ENCODE data around the gene RAB40B. TPM values are rescaled to one million over a fixed set of nuclear protein-coding genes. Genes with fewer than 3 reads are reported as not detected.

RAB40B gene
- polyA plus RNA-seq, 1 donor (not counting 4 experiments of a cell fraction or from before 2014, with no cell fraction given): 10.6 TPM

GRCh38 chr17:82614095-82614631 lies 84.3 kb downstream of the RAB40B start:
- Histone ChIP-seq H3K9me3 (ENCODE audit: control insufficient read depth, low read depth, low read length) (no peaks in the 10 kb centered on the region), H3K27me3 (ENCODE audit: control insufficient read depth, extremely low read depth, insufficient read depth, low read length) (no peaks in the 10 kb centered on the region), H2AFZ (ENCODE audit: control insufficient read depth, low read length) (no peak overlapping the region), H3K9me1 (ENCODE audit: control insufficient read depth, extremely low read depth, insufficient read depth, low read length) (no peaks in the 10 kb centered on the region), H3K9ac (ENCODE audit: control insufficient read depth, extremely low read depth, insufficient read depth, low read length) (no peak overlapping the region), H3K27ac (ENCODE audit: control insufficient read depth, insufficient read depth, low read length) (no peak overlapping the region), H3K4me1 (ENCODE audit: control insufficient read depth, extremely low read depth, insufficient read depth, low read length) (peaks cover 11% of the 10 kb centered on the region), H3K4me3 (ENCODE audit: control insufficient read depth in 2 of 3, extremely low read depth in 1 of 3, insufficient read depth in 2 of 3, low read depth in 1 of 3, low read length in 3 of 3) (no peak overlapping the region), H3K79me2 (ENCODE audit: control insufficient read depth, insufficient read depth, low read length) (no peaks in the 10 kb centered on the region), H4K20me1 (ENCODE audit: control insufficient read depth, extremely low read depth, insufficient read depth, low read length) (peaks cover 6% of the 10 kb centered on the region), H3K4me2 (ENCODE audit: control insufficient read depth, extremely low read depth, insufficient read depth, low read depth, low read length) (no peak overlapping the region), H3K36me3 (ENCODE audit: control insufficient read depth in 2 of 2, extremely low read depth in 1 of 2, insufficient read depth in 2 of 2, low read length in 2 of 2) (peaks cover 16 to 18% of the 10 kb centered on the region in 2 experiments)
- dilution Hi-C loops (cut with MboI; ENCODE audit: extremely low pct_ligation_motif_present, low sequenced_read_pairs): no loop called here
- FAIRE-seq: no peak
- no peak for DNase-seq (ENCODE audit: low read depth, low spot score)
- TF ChIP-seq CTCF (optimal IDR thresholded peaks at IDR 0.05 in 1 of 3, IDR thresholded peaks at IDR 0.05 in 1 of 3, conservative IDR thresholded peaks at IDR 0.05 in 1 of 3; ENCODE audit: extremely low read depth in 1 of 3, insufficient read depth in 2 of 3, low read length in 3 of 3) (no peak), EZH2 (IDR thresholded peaks at IDR 0.05; ENCODE audit: low read length) (no peak)

DNA sequence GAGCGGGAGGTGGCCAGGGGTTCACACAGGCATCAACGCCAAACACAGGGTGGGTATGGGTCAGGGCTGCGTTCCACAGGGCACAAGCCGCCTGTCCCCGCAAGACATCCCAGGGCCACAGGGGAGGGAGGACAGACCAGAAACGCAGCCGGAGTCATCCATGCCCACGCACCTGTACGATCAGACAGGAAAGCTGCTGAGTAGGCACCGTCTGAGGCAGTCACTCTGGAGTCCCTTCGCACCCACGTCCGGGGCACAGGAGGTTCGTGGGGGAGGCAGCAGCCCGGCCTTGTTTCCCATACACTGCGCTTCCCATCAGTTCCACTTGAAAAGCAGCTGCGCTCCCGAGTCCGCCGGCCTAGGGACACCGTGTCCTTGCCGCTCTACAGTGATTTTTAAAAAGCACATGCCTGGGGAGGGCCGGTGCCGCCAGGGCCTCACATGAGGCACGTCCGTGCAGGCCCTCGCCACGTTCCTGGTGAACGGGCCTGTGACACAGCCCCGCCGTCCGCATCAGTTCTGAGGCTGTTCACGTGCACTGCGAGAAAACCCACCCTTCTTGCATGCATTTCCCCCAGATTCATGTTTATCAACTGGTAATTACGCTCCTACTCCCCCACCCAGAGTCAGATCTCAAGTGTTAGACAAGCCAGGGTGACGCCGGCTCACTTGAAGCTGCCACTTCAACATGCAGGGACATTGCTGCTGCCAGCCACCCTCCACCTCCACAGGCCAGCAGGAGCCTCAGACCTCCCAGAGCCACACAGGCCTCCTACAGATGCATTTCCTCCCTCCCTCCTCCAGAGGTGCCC lies 85.0 kb downstream of the RAB40B start:
- DNase-seq (ENCODE audit: low read depth, low spot score) (no peak), FAIRE-seq (peak; percentile 23)
- dilution Hi-C loops (cut with MboI; ENCODE audit: extremely low pct_ligation_motif_present, low sequenced_read_pairs): no loop called here
- TF ChIP-seq CTCF (optimal IDR thresholded peaks at IDR 0.05 in 1 of 3, IDR thresholded peaks at IDR 0.05 in 1 of 3, conservative IDR thresholded peaks at IDR 0.05 in 1 of 3; ENCODE audit: extremely low read depth in 1 of 3, insufficient read depth in 2 of 3, low read length in 3 of 3) (peak in 1 of 3 experiments; percentile 8), EZH2 (IDR thresholded peaks at IDR 0.05; ENCODE audit: low read length) (no peak)
- Histone ChIP-seq H3K9me1 (ENCODE audit: control insufficient read depth, extremely low read depth, insufficient read depth, low read length) (no peaks in the 10 kb centered on the region), H3K4me1 (ENCODE audit: control insufficient read depth, extremely low read depth, insufficient read depth, low read length) (peaks cover 11% of the 10 kb centered on the region), H3K9me3 (ENCODE audit: control insufficient read depth, low read depth, low read length) (no peaks in the 10 kb centered on the region), H4K20me1 (ENCODE audit: control insufficient read depth, extremely low read depth, insufficient read depth, low read length) (peaks cover 6% of the 10 kb centered on the region), H2AFZ (ENCODE audit: control insufficient read depth, low read length) (no peak overlapping the region), H3K4me2 (ENCODE audit: control insufficient read depth, extremely low read depth, insufficient read depth, low read depth, low read length) (no peak overlapping the region), H3K4me3 (ENCODE audit: control insufficient read depth in 2 of 3, extremely low read depth in 1 of 3, insufficient read depth in 2 of 3, low read depth in 1 of 3, low read length in 3 of 3) (no peak overlapping the region), H3K27ac (ENCODE audit: control insufficient read depth, insufficient read depth, low read length) (no peak overlapping the region), H3K79me2 (ENCODE audit: control insufficient read depth, insufficient read depth, low read length) (no peaks in the 10 kb centered on the region), H3K36me3 (ENCODE audit: control insufficient read depth in 2 of 2, extremely low read depth in 1 of 2, insufficient read depth in 2 of 2, low read length in 2 of 2) (peaks cover 11 to 18% of the 10 kb centered on the region in 2 experiments), H3K9ac (ENCODE audit: control insufficient read depth, extremely low read depth, insufficient read depth, low read length) (peak overlapping the region; percentile 6), H3K27me3 (ENCODE audit: control insufficient read depth, extremely low read depth, insufficient read depth, low read length) (no peaks in the 10 kb centered on the region)
